ENCODE results near the gene LIME1.

GRCh38 chr20:63742381-63743024 is 6.0 kb downstream of the LIME1 start:
- TF ChIP-seq GABPA (IDR thresholded peaks at IDR 0.05 in 1 of 2, conservative IDR thresholded peaks at IDR 0.05 in 1 of 2) (no peak), YY1 (IDR thresholded peaks at IDR 0.05) (no peak), MAX (IDR thresholded peaks at IDR 0.05) (no peak), HNF4G (IDR thresholded peaks at IDR 0.05) (no peak), RXRA (IDR thresholded peaks at IDR 0.05) (no peak), TAF1 (conservative IDR thresholded peaks at IDR 0.05) (no peak), RAD21 (IDR thresholded peaks at IDR 0.05) (no peak)
- TF ChIP-seq, protein P1, sequence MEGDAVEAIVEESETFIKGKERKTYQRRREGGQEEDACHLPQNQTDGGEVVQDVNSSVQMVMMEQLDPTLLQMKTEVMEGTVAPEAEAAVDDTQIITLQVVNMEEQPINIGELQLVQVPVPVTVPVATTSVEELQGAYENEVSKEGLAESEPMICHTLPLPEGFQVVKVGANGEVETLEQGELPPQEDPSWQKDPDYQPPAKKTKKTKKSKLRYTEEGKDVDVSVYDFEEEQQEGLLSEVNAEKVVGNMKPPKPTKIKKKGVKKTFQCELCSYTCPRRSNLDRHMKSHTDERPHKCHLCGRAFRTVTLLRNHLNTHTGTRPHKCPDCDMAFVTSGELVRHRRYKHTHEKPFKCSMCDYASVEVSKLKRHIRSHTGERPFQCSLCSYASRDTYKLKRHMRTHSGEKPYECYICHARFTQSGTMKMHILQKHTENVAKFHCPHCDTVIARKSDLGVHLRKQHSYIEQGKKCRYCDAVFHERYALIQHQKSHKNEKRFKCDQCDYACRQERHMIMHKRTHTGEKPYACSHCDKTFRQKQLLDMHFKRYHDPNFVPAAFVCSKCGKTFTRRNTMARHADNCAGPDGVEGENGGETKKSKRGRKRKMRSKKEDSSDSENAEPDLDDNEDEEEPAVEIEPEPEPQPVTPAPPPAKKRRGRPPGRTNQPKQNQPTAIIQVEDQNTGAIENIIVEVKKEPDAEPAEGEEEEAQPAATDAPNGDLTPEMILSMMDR (IDR thresholded peaks at IDR 0.05; ENCODE audit: low read depth, low read length, missing input control), result no peak
- TF ChIP-seq, protein P2, sequence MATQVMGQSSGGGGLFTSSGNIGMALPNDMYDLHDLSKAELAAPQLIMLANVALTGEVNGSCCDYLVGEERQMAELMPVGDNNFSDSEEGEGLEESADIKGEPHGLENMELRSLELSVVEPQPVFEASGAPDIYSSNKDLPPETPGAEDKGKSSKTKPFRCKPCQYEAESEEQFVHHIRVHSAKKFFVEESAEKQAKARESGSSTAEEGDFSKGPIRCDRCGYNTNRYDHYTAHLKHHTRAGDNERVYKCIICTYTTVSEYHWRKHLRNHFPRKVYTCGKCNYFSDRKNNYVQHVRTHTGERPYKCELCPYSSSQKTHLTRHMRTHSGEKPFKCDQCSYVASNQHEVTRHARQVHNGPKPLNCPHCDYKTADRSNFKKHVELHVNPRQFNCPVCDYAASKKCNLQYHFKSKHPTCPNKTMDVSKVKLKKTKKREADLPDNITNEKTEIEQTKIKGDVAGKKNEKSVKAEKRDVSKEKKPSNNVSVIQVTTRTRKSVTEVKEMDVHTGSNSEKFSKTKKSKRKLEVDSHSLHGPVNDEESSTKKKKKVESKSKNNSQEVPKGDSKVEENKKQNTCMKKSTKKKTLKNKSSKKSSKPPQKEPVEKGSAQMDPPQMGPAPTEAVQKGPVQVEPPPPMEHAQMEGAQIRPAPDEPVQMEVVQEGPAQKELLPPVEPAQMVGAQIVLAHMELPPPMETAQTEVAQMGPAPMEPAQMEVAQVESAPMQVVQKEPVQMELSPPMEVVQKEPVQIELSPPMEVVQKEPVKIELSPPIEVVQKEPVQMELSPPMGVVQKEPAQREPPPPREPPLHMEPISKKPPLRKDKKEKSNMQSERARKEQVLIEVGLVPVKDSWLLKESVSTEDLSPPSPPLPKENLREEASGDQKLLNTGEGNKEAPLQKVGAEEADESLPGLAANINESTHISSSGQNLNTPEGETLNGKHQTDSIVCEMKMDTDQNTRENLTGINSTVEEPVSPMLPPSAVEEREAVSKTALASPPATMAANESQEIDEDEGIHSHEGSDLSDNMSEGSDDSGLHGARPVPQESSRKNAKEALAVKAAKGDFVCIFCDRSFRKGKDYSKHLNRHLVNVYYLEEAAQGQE (IDR thresholded peaks at IDR 0.05), result no peak

All from liver (tissue), 3 donors.